Stimulated activated CD4-positive, alpha-beta T cell treated with anti-CD3 and anti-CD28 coated beads, TNF-alpha, amount 100 ng/mL, for 48 hours (primary cell): Measurements from ENCODE around the gene TMEM123.

Source experiments
- DNase-seq, 3 donors: peaks; one replicate each; pipeline ENCODE4 v3.0.0-alpha.2; 2020; ENCODE audit warnings: low read depth in 3 of 3

Gene TMEM123

DNA sequence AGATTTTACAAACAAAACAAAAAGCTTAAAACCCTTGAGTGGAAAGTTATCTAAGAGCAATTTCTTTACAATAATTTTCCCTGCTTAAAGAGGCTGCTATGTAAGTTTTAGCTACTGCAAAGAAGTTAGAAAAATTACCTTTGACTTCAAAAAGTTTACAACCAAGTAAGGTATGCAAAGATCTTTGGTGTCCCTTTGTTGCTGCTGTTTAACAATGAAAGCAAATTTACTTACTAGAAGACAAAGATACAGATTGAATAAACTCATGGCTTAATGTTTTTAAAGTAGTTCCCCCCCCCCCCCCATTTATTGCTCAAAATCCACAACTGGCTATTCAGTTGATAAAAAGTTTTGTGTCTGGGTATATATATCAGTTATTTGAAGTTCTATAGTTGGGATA lies 26.0 kb downstream of the TMEM123 start:
- DNase-seq: no peak

DNA sequence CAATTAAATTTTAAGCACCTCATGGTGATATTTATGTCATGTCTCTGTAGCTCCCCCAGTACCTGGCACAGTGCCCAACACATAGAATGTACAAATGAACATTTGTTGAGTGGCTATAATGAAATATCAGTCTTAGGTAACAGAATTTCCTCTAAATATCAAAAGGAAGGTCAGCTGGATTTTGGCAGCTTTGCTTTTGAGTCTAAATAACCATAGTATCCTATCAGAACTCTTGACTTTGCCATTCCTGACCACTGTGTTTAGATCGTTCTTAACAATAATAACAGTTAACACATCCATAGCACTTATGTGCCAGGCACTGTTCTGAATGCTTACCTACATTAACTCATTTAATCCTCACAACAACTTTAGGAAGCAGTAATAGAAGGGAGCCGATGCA lies 26.6 kb downstream of the TMEM123 start:
- DNase-seq: no peak

DNA sequence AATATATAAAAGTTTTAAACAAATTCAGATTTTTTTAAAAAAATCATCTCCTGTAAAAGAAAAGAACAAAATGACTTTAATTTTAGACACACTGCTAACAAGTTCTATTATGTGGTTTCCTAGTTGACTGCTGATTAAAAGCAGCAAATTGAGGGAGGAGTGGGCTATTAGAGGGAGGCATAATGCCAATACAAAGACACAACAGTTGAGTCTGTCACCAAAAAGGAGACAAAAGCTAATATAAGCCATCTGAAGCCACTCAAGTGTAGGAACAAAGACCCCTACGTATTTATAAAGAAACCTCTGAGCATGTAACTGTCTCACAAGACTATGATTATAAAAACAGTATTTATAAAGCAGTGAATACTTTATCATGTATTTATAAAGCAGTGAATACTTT lies 28.6 kb downstream of the TMEM123 start:
- no peak for DNase-seq

DNA sequence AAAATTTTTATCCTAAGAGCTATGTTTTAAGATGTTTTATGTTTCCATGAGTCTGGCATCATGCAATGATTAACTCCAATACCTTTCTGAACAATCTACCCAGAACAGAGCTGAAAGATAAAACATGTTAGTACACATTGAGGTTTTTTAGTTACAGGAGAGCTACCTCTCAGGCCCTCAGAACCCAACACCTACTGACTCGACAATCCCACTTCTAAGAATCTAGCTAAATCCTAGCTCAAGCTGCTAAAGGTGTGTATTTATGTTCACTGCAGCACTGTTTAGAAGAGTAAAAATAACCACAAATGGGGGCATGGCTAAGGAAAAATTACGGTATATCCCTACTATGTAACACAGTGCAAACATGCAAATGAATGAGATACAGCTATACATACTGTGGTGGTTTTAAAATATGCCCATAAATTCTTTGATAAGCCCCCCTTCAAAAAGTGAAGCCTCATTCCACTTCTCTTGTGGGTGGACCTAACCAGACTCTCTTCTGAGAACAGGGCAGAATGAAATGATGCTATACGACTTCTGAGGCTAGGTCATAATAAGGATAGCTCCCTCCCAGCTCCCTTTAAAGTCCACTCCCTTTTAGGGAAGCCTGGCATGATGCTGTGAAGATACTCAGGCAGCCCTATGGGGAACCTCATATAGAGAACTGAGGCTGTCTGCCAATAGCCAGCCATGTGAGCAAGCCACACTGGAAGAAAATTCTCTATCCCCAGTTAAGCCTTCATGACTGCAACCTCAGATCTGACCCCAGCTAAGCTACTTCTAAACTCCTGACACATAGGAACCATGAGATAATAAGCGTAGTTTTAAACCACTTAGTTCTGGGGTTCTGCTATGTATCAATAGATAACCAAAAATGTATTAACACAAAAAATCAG lies 29.5 kb downstream of the TMEM123 start:
- no peak for DNase-seq

DNA sequence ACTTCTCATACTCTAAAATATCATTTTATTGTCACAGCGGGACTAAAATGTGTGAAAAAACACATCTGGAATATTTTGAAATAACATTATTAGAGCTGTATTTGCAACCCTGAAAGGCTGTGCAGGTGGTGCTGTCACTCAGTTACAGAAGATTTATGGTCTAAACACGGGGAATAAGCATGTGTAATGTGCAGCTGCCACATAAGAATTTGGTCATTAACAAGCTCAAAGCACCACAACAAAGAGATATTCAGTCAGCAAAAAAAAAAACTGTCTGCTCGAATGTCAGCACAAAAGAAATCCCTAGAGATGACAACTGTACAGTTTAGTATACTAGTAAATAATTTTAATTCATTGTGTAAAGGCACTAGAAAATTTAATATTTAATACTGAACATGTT lies 31.3 kb downstream of the TMEM123 start:
- no peak for DNase-seq

DNA sequence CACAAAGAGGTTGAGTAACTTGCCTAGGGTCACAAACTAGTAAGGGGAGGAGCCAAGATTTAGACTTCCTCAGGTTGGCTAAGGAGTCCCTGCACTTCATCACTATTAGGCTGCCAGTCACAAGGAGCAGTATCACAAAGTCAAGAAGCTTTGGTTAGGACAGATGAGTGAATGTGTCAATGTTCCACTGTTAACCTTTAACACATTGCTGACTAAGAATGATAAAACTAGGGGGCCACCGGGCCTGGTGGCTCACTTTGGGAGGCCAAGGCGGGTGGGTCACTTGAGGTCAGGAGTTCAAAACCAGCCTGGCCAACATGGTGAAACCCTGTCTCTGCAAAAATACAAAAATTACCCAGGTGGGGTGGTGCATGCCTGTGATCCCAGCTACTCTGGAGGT lies 32.0 kb downstream of the TMEM123 start:
- no peak for DNase-seq

DNA sequence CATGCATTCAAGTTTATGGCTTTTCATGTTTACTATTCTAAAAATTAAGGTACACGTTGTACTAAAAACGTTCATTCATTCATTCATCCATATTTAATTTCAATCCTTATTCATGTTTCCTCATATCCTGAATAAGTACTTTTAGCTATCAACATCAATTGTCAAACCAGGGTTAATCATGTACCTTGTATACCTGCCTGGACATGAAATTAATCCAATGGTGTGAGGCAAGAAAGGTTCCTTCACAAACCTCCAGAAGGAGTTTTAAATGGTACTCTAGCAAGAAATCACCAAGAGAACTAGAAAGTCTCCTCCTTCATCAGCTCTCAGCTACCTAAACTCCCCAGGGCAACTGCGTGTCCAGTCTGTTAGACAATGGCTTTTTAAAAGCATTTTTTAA lies 33.4 kb downstream of the TMEM123 start:
- no peak for DNase-seq

DNA sequence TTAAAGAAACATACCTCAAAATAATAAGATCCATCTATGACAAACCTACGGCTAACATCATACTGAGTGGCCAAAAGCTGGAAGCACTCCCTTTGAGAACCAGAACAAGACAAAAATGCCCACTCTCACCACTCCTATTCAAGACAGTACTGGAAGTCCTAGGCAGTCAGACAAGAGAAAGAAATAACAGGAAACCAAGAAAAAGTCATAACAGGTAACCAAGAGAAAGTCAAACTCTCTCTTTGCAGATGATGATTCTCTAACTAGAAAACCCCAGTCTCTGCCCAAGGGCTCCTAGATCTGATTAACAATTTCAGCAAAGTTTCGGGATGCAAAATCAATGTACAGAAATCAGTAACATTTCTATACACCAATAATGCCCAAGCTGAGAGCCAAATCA lies 35.6 kb downstream of the TMEM123 start:
- no peak for DNase-seq

DNA sequence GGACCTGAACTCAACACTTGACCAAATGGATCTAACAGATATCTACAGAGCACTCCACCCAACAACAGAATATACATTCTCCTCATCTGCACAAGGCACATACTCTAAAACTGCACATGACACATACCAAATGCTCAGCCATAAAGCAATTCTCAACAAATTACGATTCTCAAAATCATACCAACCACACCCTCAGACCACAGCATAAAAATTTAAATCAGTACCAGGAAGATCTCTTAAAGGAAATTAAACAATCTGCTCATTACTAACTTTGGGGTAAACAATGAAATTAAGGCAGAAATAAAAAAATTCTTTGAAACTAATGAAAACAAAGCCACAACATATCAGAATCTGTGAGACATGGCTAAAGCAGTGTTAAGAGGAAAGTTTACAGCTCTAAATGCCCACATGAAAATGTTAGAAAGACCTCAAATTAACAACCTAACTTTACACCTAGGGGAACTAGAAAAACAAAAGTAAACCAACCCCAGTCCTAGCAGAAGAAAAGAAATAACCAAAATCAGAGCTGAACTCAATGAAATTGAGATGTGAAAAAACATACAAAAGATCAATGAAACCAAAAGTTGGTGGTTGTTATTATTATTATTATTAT lies 37.2 kb downstream of the TMEM123 start:
- DNase-seq: no peak

DNA sequence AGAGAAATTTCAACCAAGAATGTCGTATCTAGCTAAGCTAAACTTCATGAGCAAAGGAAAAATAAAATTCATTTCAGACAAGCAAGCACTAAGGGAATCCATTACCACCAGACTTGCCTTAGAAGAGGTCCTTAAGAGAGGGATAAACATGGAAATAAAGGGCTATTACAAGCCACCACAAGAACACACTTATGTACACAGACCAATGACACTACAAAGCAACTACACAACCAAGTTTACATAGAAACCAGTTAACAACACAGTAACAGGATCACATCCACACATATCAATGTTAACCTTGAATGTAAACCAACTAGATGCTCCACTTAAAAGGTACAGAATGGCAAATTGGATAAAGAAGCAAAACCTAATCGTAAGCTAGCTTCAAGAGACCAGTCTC lies 38.0 kb downstream of the TMEM123 start:
- DNase-seq: no peak

DNA sequence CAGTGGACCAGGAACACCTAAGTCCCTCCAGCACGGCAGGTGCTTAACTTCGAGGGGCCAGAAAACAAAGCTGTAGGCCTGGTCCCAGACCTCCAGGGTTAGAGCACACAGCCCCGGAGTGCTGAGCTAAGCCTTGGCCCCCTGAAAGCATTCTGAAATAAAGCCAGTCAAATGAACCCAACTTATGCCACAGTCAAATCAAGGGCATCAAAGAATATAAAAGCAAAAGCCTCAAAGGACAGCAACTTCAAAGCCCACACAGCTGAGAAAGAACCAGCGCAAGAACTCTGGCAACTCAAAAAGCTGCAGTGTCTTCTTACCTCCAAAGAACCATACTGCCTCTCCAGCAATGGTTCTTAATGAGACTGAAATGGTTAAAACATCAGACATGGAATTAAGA lies 39.1 kb downstream of the TMEM123 start:
- no peak for DNase-seq

DNA sequence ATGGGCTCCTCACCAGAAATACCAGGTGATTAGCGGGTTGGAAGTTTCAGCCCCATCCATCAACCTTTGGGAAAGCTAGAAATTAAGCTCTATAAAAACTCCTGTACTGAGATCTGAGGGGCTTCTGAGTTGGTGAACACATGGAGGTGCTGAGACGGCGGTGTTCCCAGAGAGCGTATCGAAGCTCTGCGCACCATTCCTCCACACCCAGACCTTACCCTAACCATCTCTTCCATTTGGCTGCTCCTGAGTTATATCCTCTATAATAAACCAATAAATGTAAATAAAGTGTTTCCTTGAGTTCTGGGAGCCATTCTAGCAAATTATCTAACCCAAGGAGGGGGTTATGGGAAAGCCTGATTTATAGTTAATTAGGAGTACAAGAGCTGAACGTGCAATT lies 41.4 kb downstream of the TMEM123 start:
- no peak for DNase-seq

DNA sequence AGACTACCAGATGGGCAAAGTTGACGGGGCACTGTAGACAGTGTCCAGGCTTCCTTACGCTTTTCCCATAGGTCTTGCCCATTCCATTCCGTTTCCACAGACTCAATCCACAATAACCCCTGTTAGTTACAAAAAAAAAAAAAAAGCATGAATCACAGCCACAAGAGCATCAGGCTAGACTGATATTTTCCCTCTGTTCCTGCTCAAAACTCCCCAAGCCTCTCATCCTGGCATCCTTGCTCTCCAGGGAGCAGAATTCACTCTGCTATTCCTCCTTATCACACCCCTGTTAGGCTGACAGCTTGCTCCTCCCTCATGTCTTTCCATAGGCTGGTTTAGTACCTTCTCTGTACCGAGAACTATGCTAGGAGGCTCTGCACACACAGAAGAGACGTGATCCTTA lies 42.2 kb downstream of the TMEM123 start:
- DNase-seq: no peak

DNA sequence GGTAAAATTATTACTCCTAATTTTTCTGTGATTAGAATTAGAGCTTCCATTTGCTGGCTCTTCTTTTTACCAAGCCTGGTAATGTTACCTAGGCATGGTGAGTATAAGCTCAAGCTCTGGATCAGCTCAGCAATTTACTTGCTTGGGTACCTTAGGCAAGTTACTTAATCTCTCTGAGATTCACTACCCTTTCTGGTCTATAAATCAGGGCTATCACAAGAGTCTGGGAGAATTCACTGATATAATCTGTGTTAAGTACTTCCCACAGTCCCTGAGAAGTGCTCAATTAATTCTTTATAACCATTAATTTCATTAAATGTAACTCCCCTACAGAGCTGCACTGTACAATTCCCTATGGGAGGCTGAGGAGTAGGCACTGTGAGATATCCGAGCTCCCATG lies 44.2 kb downstream of the TMEM123 start:
- DNase-seq: no peak

DNA sequence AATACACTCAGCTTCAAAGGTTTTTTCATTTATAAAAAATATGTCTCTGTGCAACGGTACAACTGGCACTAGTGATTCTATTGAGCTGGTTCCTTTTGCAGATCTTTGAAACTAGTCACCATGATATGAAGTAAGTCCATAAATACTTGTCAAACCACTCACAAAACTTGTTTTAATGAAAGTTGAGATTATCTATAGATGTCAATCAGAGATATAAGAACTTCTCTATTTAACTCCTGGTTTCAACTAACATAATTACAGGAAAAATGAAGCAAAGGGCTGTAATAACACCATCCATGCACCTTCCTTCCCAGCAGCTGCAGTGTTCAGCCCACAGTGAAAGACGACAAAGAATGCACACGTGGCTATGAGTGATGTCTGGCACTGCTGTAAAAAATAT lies 44.7 kb downstream of the TMEM123 start:
- no peak for DNase-seq

DNA sequence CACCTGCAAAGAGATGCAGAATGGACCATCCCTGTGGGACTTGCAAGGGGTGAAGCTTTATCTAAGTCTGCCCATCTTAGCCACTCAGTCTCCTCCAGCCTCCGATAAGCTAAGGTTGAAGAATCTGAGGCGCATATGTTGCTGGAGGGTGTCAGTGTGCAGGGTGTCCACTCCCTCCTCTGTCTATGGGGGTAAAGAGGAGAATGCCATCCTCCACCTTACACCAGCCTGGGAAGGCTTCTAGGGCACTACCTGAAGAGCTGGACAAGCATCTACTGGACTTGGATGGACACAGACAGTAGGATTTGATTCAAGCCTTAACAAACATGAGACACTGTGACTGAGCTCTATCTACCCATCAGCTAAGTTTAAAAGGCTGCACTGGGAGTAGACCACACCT lies 46.5 kb downstream of the TMEM123 start:
- no peak for DNase-seq

DNA sequence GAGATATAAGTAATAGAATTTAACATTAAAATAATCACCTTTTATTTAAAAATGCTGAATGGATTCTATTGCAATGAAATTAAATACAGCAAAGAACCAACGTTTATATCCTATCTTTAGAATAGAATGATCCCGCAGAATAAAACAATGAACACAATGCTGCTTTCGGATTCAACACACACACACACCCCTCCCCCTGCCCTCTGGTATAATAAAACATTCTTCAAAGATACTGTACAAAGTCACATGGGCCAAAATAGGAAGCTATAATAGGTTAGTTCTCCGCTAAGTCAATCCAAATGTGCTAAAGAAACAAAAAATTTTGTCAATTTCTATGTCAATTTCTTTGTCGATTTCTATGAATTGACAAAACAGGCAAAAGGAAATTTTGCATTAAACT lies 47.1 kb downstream of the TMEM123 start:
- DNase-seq: no peak

DNA sequence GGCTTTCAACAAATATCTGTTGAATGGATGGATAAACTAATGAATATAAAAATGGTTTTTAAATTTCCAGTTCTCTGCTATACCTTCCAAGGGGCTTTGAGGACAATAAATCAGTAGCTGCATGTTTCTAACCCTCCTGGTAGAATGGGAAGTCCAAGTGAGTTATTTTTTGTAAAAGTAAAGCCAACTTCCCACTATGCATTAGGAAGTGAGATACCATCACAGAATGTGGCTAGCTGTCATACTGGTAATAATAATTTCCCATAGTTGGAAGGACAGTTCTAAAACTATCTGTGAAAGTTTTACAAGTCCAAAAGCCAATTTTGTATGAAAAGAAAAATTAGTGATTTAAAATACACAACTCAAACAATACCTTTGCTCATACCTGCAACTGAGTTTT lies 50.0 kb downstream of the TMEM123 start:
- no peak for DNase-seq

DNA sequence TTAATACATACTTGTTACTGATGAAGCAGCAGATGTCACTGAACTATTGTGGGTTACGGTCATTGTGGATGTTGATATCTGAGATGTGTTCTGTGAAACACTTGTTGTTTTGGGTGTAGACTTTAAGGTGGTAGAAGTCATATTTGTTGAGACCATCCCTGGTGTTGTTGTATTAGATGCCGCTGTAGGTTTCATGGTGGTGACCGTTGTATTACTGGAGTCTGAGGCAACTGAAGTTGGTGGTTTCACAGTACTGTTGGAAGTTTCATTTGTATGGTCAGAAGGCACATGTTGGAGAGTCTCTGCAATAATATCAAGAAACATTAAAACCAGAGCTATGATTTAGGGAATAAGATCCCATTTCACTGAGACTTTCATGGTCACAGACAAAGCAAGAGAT lies 50.7 kb downstream of the TMEM123 start:
- DNase-seq: no peak

DNA sequence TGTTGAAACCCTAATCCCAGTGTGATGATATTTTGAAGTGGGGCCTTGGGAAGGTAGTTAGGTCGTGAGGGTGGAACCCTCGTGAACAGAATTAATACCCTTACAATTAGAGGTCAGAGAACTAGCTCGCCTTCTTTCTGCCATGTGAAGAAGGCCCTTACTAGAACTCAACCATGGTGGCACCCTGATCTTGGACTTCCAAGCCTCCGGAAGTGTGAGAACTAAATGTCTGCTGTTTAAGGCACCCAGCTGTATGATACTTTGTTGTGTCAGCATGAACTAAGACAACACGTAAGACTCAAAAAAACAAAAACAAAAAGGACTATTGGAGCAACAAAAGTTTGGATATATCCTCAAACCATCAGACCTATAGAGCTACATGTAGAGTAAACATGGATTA lies 52.0 kb downstream of the TMEM123 start:
- no peak for DNase-seq

DNA sequence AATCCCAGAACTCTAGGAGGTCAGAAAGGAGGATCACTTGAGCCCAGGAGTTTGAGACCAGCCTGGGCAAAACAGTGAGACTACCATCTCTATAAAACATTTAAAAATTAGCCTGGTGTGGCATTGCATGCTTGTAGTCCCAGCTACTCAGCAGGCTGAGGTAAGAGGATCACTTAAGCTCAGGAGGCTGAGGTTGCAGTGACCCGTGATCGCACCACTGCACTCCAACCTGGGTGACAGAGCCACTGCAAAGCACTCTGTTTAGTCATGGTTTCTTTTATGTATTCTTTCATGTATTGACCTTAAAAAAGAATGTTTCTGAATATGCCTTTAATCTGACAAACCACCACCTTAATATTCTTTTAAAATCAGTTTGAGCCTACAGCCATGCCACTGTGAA lies 53.4 kb downstream of the TMEM123 start:
- DNase-seq: no peak

DNA sequence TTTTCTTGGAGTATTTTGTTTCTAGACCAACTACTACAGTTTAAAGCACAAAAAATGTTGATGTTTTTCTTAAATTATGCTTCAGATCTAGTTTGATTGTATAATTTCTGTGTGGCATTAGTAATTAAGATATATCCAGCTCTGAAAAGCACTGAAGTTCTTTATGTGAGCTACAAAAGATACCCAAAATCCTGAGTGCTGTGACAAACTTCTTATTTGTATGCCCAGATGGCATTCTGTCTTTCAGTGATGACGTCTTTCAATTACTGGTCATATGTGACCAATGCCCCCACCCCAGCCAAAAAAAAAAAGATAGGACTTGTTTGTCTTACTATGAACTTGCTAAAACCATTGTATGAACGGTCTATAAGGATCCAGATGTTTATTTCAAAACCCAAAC lies 54.3 kb downstream of the TMEM123 start:
- DNase-seq: no peak

DNA sequence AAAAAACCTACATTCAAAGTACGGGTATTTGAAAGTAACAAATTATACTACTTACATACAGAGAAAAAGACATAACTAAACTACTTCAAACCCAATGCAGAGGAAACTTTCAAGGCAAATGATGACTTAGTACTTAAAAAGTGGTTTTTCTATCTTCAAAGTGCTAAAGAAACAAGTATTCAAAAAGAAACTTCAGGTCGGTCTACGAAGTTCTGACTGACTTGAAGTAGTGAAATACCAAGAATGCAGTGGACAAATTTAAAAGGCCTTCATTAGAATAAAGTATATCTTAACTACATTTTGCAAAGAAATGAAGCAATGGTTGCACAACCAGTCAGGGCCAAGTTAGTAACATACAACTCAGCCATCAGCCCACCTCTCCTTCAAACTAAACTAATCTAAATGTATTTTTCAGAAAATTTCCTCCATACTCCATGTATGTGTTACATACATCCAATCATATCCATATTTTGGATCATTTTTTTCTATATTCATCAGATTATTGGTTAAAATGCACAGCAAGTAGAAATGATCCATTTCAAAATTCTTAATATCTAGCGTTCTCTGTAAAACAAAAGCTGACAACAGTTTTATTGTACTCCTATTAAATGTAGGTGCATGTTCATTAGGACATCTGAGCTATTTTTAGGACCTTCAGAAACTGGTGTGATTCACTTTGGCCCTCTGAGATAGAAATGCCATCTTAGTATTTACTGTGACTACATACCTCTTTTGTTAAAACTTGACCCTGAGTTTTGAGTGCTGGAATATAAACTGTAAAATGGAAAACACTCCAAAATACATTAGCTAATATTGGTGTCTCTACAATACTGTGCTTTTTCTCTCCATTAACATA lies 55.6 kb downstream of the TMEM123 start:
- no peak for DNase-seq
